T-cell (primary cell): Measurements from ENCODE around the gene THADA. TPM values are rescaled to one million over a fixed set of nuclear protein-coding genes. Genes with fewer than 3 reads are reported as not detected.

Source experiments
- ATAC-seq, 4 experiments: fragments of 200-7000 bp in 3 of 4; fragments of 150-1000 bp in 1 of 4; cut with Tn5 transposase; replicated peaks in 1 of 4; 1 replicate in 3 of 4; 2 replicates in 1 of 4; pipeline ENCODE4 v1.10.0; 2021; ENCODE audit warnings: moderate library complexity in 3 of 4, mild to moderate bottlenecking in 2 of 4, moderate number of reproducible peaks in 1 of 4
- CTCF ChIA-PET, 2 donors: fragments of 300-600 bp; sonication (Branson Sonifier 250); formaldehyde crosslinking; loops; one replicate each; lab custom pipeline; 2022; ENCODE audit warnings: antibody characterized with exemption in 2 of 2; lab: Charles Lee
- POLR2A ChIA-PET, 2 donors: fragments of 300-600 bp; sonication (Branson Sonifier 250); formaldehyde crosslinking; loops; one replicate each; lab custom pipeline; 2022; ENCODE audit warnings: antibody characterized with exemption in 2 of 2; lab: Charles Lee
- DNase-seq, 35 experiments: peaks; one replicate each; pipeline versions ENCODE4 v3.0.0 to v3.0.0-alpha.2; 2013 to 2023
- H3K27ac ChIP-seq: one replicate; pipeline ENCODE4 v1.5.1; 2013; ENCODE audit warnings: low read length
- H3K27me3 ChIP-seq, 2 experiments: replicated peaks in 1 of 2; 1 replicate in 1 of 2; 2 replicates in 1 of 2; pipeline versions ENCODE4 v1.6.1 to v1.7.0; 2013; ENCODE audit warnings: low read length in 1 of 2, mixed read lengths in 1 of 2; ENCODE audit not compliant: control insufficient read depth in 2 of 2, insufficient read depth in 2 of 2; ENCODE audit errors: extremely low read depth in 1 of 2
- H3K36me3 ChIP-seq, 2 donors: 1 replicate in 1 of 2; 2 replicates in 1 of 2; pipeline versions ENCODE4 v1.6.1 to v1.7.0; 2013; ENCODE audit warnings: low read length in 1 of 2; ENCODE audit not compliant: control insufficient read depth in 2 of 2, insufficient read depth in 1 of 2; ENCODE audit errors: extremely low read depth in 1 of 2
- H3K4me1 ChIP-seq, 2 experiments: 1 replicate in 1 of 2; 2 replicates in 1 of 2; pipeline versions ENCODE4 v1.6.1 to v1.7.0; 2013; ENCODE audit warnings: low read length in 2 of 2, mixed read lengths in 1 of 2; ENCODE audit not compliant: insufficient read depth in 2 of 2, control insufficient read depth in 1 of 2; ENCODE audit errors: extremely low read depth in 1 of 2
- H3K4me3 ChIP-seq, 2 donors: 1 replicate in 1 of 2; 2 replicates in 1 of 2; pipeline versions ENCODE4 v1.5.1 to v1.7.0; 2013; ENCODE audit warnings: mild to moderate bottlenecking in 2 of 2, low read length in 1 of 2, moderate library complexity in 1 of 2; ENCODE audit not compliant: control insufficient read depth in 1 of 2; ENCODE audit errors: extremely low read depth in 1 of 2
- H3K9me3 ChIP-seq: 2 replicates; pipeline ENCODE4 v1.7.0; 2013
- H3K27ac Mint-ChIP-seq, 2 donors: one replicate each; pipeline ENCODE4 v1.8.0; 2020 to 2021; ENCODE audit warnings: mild to moderate bottlenecking in 2 of 2, mixed read lengths in 2 of 2
- H3K27me3 Mint-ChIP-seq, 2 donors: one replicate each; pipeline ENCODE4 v1.8.0; 2021 to 2022; ENCODE audit warnings: mixed read lengths in 2 of 2
- H3K36me3 Mint-ChIP-seq: one replicate; pipeline ENCODE4 v1.8.0; 2021; ENCODE audit warnings: mixed read lengths
- H3K4me1 Mint-ChIP-seq, 3 donors: one replicate each; pipeline ENCODE4 v1.8.0; 2020 to 2022; ENCODE audit warnings: mixed read lengths in 3 of 3, mild to moderate bottlenecking in 1 of 3
- H3K4me3 Mint-ChIP-seq, 3 donors: one replicate each; pipeline ENCODE4 v1.8.0; 2020 to 2022; ENCODE audit warnings: mild to moderate bottlenecking in 3 of 3, mixed read lengths in 3 of 3, moderate library complexity in 3 of 3
- H3K9me3 Mint-ChIP-seq, 3 donors: one replicate each; pipeline ENCODE4 v1.8.0; 2020 to 2022; ENCODE audit warnings: mixed read lengths in 3 of 3
- WGBS: methylation state at CpG from one replicate; pipeline ENCODE4 v1.1.5; 2013; ENCODE audit warnings: missing lambda C conversion rate; ENCODE audit not compliant: insufficient coverage; 5-methylcytosine and 5-hydroxymethylcytosine counted together
- total RNA-seq, 35 experiments: library from RNA in 6 of 35; stranded (reverse) in 6 of 35; fragments of 120-200 nt in 1 of 35; gene quantifications; one replicate each; pipeline versions ENCODE4 v1.2.1 to v1.2.4 and lab custom pipeline; 2013 to 2026

Gene THADA
- total RNA-seq, 5 donors from 2014 or later (not counting 1 experiment from before 2014, with no cell fraction given), result 36.4 to 50.5 (median 40.6) TPM

GRCh38 chr2:43331422-43331821, 264.4 kb downstream of the THADA start:
- 100% methylated on average over 1 of the region's 1 CpG for WGBS
- H3K4me3 Mint-ChIP-seq, result no peak overlapping the region
- H3K9me3 Mint-ChIP-seq, result no peaks in the 10 kb centered on the region
- peaks cover 0 to 2% (median 0%) of the 10 kb centered on the region in 3 donors for H3K4me1 Mint-ChIP-seq
- CTCF ChIA-PET, result no interaction called here
- POLR2A ChIA-PET, result no interaction called here
- no peak overlapping the region for H3K27ac Mint-ChIP-seq
- H3K36me3 Mint-ChIP-seq, result peaks cover 40% of the 10 kb centered on the region
- Histone ChIP-seq H3K27ac (no peak overlapping the region), H3K4me1 (no peaks in the 10 kb centered on the region), H3K36me3 (peaks cover 0 to 7% of the 10 kb centered on the region in 2 donors), H3K4me3 (no peak overlapping the region), H3K27me3 (no peaks in the 10 kb centered on the region), H3K9me3 (no peaks in the 10 kb centered on the region)
- no peak for ATAC-seq
- H3K27me3 Mint-ChIP-seq, result no peaks in the 10 kb centered on the region
- no peak for DNase-seq

- H3K27ac Mint-ChIP-seq, result no peak overlapping the region
- Histone ChIP-seq H3K4me3 (no peak overlapping the region), H3K9me3 (no peaks in the 10 kb centered on the region), H3K4me1 (no peaks in the 10 kb centered on the region), H3K27me3 (no peaks in the 10 kb centered on the region), H3K27ac (no peak overlapping the region), H3K36me3 (peaks cover 0 to 7% of the 10 kb centered on the region in 2 donors)
- H3K9me3 Mint-ChIP-seq, result no peaks in the 10 kb centered on the region
- ChIA-PET POLR2A (no interaction called here), CTCF (interaction anchor here in 1 of 2 donors (0.5 kb wide), 1 partner anchor 406 kb away, joined by 4 read pairs; no protein-coding TSS in a partner anchor)
- 97% methylated on average over 4 of the region's 5 CpGs for WGBS
- H3K4me3 Mint-ChIP-seq, result no peak overlapping the region
- DNase-seq, result no peak
- no peaks in the 10 kb centered on the region for H3K4me1 Mint-ChIP-seq
- no peaks in the 10 kb centered on the region for H3K27me3 Mint-ChIP-seq
- ATAC-seq, result no peak
- peaks cover 42% of the 10 kb centered on the region for H3K36me3 Mint-ChIP-seq
Measured at GRCh38 chr2:43329637-43330036, 266.2 kb downstream of the THADA start.

GRCh38 chr2:43328832-43329231, 267.0 kb downstream of the THADA start:
- DNase-seq (no peak), ATAC-seq (no peak)
- Histone ChIP-seq H3K27ac (no peak overlapping the region), H3K9me3 (no peaks in the 10 kb centered on the region), H3K4me3 (no peak overlapping the region), H3K27me3 (no peaks in the 10 kb centered on the region), H3K36me3 (peaks cover 4 to 7% of the 10 kb centered on the region in 2 donors), H3K4me1 (no peaks in the 10 kb centered on the region)
- ChIA-PET POLR2A (no interaction called here), CTCF (no interaction called here)
- H3K27ac Mint-ChIP-seq, result no peak overlapping the region
- no peaks in the 10 kb centered on the region for H3K9me3 Mint-ChIP-seq
- no peaks in the 10 kb centered on the region for H3K27me3 Mint-ChIP-seq
- WGBS, result 100% methylated on average over 2 of the region's 3 CpGs
- H3K4me1 Mint-ChIP-seq, result no peaks in the 10 kb centered on the region
- H3K36me3 Mint-ChIP-seq, result peaks cover 44% of the 10 kb centered on the region
- no peak overlapping the region for H3K4me3 Mint-ChIP-seq

- H3K4me3 ChIP-seq, result no peak overlapping the region
- H3K36me3 ChIP-seq, result peaks cover 4 to 7% of the 10 kb centered on the region in 2 donors
- no peak for ATAC-seq
- H3K27me3 ChIP-seq, result no peaks in the 10 kb centered on the region
- no peaks in the 10 kb centered on the region for H3K27me3 Mint-ChIP-seq
- no peak overlapping the region for H3K27ac Mint-ChIP-seq
- H3K4me3 Mint-ChIP-seq, result no peak overlapping the region
- no peaks in the 10 kb centered on the region for H3K4me1 ChIP-seq
- peaks cover 48% of the 10 kb centered on the region for H3K36me3 Mint-ChIP-seq
- H3K4me1 Mint-ChIP-seq, result no peaks in the 10 kb centered on the region
- ChIA-PET POLR2A (no interaction called here), CTCF (no interaction called here)
- no peak overlapping the region for H3K27ac ChIP-seq
- no peak for DNase-seq
- no peaks in the 10 kb centered on the region for H3K9me3 Mint-ChIP-seq
- no CpG with 5 or more reads among the region's 2 CpGs for WGBS
- H3K9me3 ChIP-seq, result no peaks in the 10 kb centered on the region
Measured at GRCh38 chr2:43328133-43328532, 267.7 kb downstream of the THADA start.

GRCh38 chr2:43327119-43327518, 268.7 kb downstream of the THADA start:
- ChIA-PET CTCF (no interaction called here), POLR2A (interaction anchor here in 1 of 2 donors (0.8 kb wide), 1 partner anchor 53 kb away, joined by 23 read pairs; no protein-coding TSS in a partner anchor)
- no peaks in the 10 kb centered on the region for H3K4me1 Mint-ChIP-seq
- WGBS, result 100% methylated on average over 1 of the region's 1 CpG
- no peaks in the 10 kb centered on the region for H3K4me1 ChIP-seq
- DNase-seq (no peak), ATAC-seq (no peak)
- H3K27me3 ChIP-seq, result no peaks in the 10 kb centered on the region
- H3K36me3 ChIP-seq, result peaks cover 4 to 7% of the 10 kb centered on the region in 2 donors
- H3K4me3 Mint-ChIP-seq, result no peak overlapping the region
- peaks cover 41% of the 10 kb centered on the region for H3K36me3 Mint-ChIP-seq
- H3K4me3 ChIP-seq, result no peak overlapping the region
- H3K9me3 ChIP-seq, result no peaks in the 10 kb centered on the region
- no peak overlapping the region for H3K27ac Mint-ChIP-seq
- no peak overlapping the region for H3K27ac ChIP-seq
- H3K27me3 Mint-ChIP-seq, result no peaks in the 10 kb centered on the region
- no peaks in the 10 kb centered on the region for H3K9me3 Mint-ChIP-seq

GRCh38 chr2:43326101-43326825, 269.6 kb downstream of the THADA start:
- H3K36me3 ChIP-seq, result peaks cover 4 to 7% of the 10 kb centered on the region in 2 donors
- Mint-ChIP-seq H3K4me1 (no peaks in the 10 kb centered on the region), H3K9me3 (no peaks in the 10 kb centered on the region), H3K36me3 (peaks cover 41% of the 10 kb centered on the region), H3K4me3 (no peak overlapping the region), H3K27me3 (no peaks in the 10 kb centered on the region), H3K27ac (no peak overlapping the region)
- no peak overlapping the region for H3K4me3 ChIP-seq
- no peak for ATAC-seq
- H3K27me3 ChIP-seq, result no peaks in the 10 kb centered on the region
- no peak overlapping the region for H3K27ac ChIP-seq
- ChIA-PET CTCF (interaction anchor here in 1 of 2 donors (0.6 to 1.0 kb wide), 3 partner anchors 10 to 572 kb away, joined by 3 to 4 read pairs (median 3); no protein-coding TSS in a partner anchor), POLR2A (interaction anchor here in 1 of 2 donors (0.8 kb wide), 1 partner anchor 54 kb away, joined by 23 read pairs; no protein-coding TSS in a partner anchor)
- WGBS, result 86% methylated on average over 1 of the region's 2 CpGs
- DNase-seq, result no peak
- H3K9me3 ChIP-seq, result no peaks in the 10 kb centered on the region
- no peaks in the 10 kb centered on the region for H3K4me1 ChIP-seq
